ENCODE measurements around the gene CUBN. TPM values are rescaled to one million over a fixed set of nuclear protein-coding genes. Genes with fewer than 3 reads are reported as not detected.

CUBN gene
- total RNA-seq, 1 donor from 2014 or later: 1.5 TPM

DNA sequence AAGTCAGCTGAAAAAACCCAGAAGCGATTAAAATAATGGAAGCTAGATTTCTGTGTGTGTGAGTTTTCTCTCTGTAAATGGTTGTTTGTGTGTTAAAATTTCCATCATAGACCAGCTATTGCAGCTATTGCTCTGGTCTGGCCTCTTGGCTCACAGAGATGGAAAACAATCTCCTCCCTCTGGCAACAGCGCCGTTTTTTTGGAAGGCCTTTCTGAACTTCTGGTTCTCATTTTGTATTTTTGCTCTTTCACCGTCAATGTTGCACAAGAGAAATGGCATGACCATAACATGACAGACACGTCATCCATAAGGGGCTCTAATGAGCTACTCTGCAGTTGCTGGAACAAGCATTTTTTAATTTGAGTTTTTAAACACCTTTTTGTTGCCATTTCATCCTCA, 91.0 kb downstream of the CUBN start:
- H3K27me3 Mint-ChIP-seq: no peaks in the 10 kb centered on the region
- H3K36me3 Mint-ChIP-seq (ENCODE audit: insufficient read depth): no peaks in the 10 kb centered on the region
- H3K4me1 Mint-ChIP-seq (ENCODE audit: low read depth): peaks cover 4% of the 10 kb centered on the region
- TF ChIP-seq, protein P1, sequence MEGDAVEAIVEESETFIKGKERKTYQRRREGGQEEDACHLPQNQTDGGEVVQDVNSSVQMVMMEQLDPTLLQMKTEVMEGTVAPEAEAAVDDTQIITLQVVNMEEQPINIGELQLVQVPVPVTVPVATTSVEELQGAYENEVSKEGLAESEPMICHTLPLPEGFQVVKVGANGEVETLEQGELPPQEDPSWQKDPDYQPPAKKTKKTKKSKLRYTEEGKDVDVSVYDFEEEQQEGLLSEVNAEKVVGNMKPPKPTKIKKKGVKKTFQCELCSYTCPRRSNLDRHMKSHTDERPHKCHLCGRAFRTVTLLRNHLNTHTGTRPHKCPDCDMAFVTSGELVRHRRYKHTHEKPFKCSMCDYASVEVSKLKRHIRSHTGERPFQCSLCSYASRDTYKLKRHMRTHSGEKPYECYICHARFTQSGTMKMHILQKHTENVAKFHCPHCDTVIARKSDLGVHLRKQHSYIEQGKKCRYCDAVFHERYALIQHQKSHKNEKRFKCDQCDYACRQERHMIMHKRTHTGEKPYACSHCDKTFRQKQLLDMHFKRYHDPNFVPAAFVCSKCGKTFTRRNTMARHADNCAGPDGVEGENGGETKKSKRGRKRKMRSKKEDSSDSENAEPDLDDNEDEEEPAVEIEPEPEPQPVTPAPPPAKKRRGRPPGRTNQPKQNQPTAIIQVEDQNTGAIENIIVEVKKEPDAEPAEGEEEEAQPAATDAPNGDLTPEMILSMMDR (IDR thresholded peaks at IDR 0.05; ENCODE audit: unreplicated experiment): no peak
- H3K27ac Mint-ChIP-seq: no peak overlapping the region
- no peaks in the 10 kb centered on the region for H3K9me3 Mint-ChIP-seq (ENCODE audit: low read depth)
- DNase-seq (ENCODE audit: low spot score, unreplicated experiment): no peak
- H3K4me3 Mint-ChIP-seq (ENCODE audit: low read depth): no peak overlapping the region

DNA sequence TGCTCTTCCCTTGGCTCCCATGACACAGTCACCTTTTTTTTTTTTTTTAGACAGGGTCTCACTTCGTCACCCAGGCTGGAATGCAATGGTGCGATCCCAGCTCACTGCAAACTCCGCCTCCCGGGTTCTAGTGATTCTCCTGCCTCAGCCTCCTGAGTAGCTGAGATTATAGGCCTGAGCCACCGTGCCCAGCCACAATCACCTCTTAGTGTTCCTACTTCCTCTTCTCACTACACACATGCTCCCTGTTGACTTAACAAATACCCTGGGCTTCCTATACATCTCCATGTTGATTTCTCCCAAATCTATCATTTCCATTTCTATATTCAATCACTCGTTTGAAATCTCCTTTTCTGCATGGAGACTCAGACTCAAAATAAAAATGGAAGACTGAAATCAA, 91.7 kb downstream of the CUBN start:
- no peaks in the 10 kb centered on the region for H3K27me3 Mint-ChIP-seq
- DNase-seq (ENCODE audit: low spot score, unreplicated experiment): no peak
- H3K27ac Mint-ChIP-seq: no peak overlapping the region
- H3K4me1 Mint-ChIP-seq (ENCODE audit: low read depth): peaks cover 4% of the 10 kb centered on the region
- H3K36me3 Mint-ChIP-seq (ENCODE audit: insufficient read depth): no peaks in the 10 kb centered on the region
- no peaks in the 10 kb centered on the region for H3K9me3 Mint-ChIP-seq (ENCODE audit: low read depth)
- TF ChIP-seq, protein P1 (IDR thresholded peaks at IDR 0.05; ENCODE audit: unreplicated experiment): no peak
- H3K4me3 Mint-ChIP-seq (ENCODE audit: low read depth): no peak overlapping the region

DNA sequence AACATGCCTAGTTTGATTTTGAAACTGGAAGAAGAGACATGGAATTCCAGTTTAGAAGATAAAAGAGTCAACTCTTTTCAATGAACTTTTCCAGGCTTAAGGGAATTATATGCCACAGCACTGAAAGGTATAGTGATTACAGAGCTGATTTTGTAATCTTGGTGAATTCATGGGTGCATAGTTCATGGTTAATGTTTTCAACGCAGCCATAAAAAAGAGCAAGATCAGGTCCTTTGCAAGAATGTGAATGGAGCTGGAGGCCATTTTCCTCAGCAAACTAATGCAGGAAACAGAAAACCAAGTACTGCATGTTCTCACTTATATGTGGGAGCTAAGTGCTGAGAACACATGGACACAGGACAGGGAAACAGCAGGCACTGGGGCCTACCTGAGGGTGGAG, 94.2 kb downstream of the CUBN start:
- no peaks in the 10 kb centered on the region for H3K36me3 Mint-ChIP-seq (ENCODE audit: insufficient read depth)
- peaks cover 4% of the 10 kb centered on the region for H3K27me3 Mint-ChIP-seq
- H3K9me3 Mint-ChIP-seq (ENCODE audit: low read depth): no peaks in the 10 kb centered on the region
- H3K4me3 Mint-ChIP-seq (ENCODE audit: low read depth): no peak overlapping the region
- DNase-seq (ENCODE audit: low spot score, unreplicated experiment): no peak
- TF ChIP-seq, protein P1 (IDR thresholded peaks at IDR 0.05; ENCODE audit: unreplicated experiment): no peak
- H3K27ac Mint-ChIP-seq: no peak overlapping the region
- peaks cover 4% of the 10 kb centered on the region for H3K4me1 Mint-ChIP-seq (ENCODE audit: low read depth)

- Mint-ChIP-seq H3K27me3 (peaks cover 4% of the 10 kb centered on the region), H3K27ac (no peak overlapping the region), H3K4me1 (ENCODE audit: low read depth) (peaks cover 4% of the 10 kb centered on the region), H3K9me3 (ENCODE audit: low read depth) (no peaks in the 10 kb centered on the region), H3K4me3 (ENCODE audit: low read depth) (no peak overlapping the region), H3K36me3 (ENCODE audit: insufficient read depth) (no peaks in the 10 kb centered on the region)
- no peak for DNase-seq (ENCODE audit: low spot score, unreplicated experiment)
- TF ChIP-seq, protein P1 (IDR thresholded peaks at IDR 0.05; ENCODE audit: unreplicated experiment): no peak
Measured at GRCh38 chr10:17033529-17034260, 95.9 kb downstream of the CUBN start.

DNA sequence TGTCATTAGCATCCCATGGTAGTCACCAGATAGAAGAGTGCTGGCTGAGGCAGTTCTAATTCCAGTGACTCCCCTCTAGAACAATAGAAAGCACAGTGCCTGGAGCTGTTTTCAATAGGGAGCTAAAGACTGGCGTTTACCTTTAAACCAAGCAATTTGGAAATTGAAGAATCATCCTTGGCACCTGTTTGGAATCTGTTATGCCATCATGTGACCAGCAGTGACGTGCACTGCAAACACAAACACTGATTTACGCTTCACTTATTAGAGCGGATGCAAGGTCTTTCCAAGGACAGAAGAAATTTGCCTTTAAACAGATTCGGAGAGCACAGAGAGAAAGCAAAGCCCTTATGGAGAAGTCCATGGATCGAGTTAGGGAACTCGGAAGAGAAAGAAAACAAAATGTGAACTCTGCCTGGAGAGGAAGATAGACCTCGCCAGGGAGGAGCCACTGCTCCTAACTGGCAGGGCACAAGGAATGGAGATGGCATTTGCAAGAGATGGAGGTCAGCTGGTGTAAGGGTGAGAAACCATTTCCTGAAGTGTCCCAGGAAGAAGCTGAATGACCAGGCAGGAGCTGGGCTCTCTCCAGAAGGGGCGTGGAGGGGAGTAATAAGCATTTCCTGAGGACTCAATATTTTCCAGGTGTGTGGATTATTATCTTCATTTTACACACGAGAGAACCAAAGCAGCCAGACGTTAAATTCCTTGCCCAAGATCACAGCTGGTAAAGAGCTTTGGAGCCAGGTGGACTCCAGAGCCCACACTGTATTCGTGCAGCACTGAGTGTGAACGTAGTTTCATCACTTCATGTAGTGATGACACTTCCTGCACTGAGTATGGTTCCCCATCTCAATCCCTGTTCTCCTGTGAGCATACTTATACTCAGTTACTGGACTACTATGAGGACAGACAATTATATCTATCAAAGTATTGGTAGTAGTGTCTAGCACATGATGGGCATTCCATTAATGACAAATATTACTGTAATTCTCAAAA, 97.7 kb downstream of the CUBN start:
- peaks cover 4% of the 10 kb centered on the region for H3K27me3 Mint-ChIP-seq
- H3K4me1 Mint-ChIP-seq (ENCODE audit: low read depth): peaks cover 4% of the 10 kb centered on the region
- H3K4me3 Mint-ChIP-seq (ENCODE audit: low read depth): no peak overlapping the region
- DNase-seq (ENCODE audit: low spot score, unreplicated experiment): no peak
- TF ChIP-seq, protein P1 (IDR thresholded peaks at IDR 0.05; ENCODE audit: unreplicated experiment): no peak
- H3K27ac Mint-ChIP-seq: no peak overlapping the region
- no peaks in the 10 kb centered on the region for H3K9me3 Mint-ChIP-seq (ENCODE audit: low read depth)
- no peaks in the 10 kb centered on the region for H3K36me3 Mint-ChIP-seq (ENCODE audit: insufficient read depth)
